Activated CD4-positive, CD25-positive, alpha-beta regulatory T cell treated with anti-CD3 and anti-CD28 coated beads, Interleukin-2, amount 50 U/mL, for 24 hours (primary cell): ENCODE data around the gene EPN2.
"Not testable (repeated sequence)": the region's sequence is repeated elsewhere in the genome, so short reads cannot be mapped to it uniquely, and the experiment has no call there.

ENCODE experiments used
- ATAC-seq, 2 donors: fragments of 150-1000 bp; cut with Tn5 transposase; one replicate each; pipeline ENCODE4 v1.10.0; 2021; ENCODE audit warnings: mild to moderate bottlenecking in 1 of 2, moderate library complexity in 1 of 2

The EPN2 gene

GRCh38 chr17:19269641-19270040 lies 32.5 kb downstream of the EPN2 start:
- no peak for ATAC-seq

- ATAC-seq: no peak
These were observed 33.2 kb downstream of the EPN2 start for GRCh38 chr17:19270347-19270703.

DNA sequence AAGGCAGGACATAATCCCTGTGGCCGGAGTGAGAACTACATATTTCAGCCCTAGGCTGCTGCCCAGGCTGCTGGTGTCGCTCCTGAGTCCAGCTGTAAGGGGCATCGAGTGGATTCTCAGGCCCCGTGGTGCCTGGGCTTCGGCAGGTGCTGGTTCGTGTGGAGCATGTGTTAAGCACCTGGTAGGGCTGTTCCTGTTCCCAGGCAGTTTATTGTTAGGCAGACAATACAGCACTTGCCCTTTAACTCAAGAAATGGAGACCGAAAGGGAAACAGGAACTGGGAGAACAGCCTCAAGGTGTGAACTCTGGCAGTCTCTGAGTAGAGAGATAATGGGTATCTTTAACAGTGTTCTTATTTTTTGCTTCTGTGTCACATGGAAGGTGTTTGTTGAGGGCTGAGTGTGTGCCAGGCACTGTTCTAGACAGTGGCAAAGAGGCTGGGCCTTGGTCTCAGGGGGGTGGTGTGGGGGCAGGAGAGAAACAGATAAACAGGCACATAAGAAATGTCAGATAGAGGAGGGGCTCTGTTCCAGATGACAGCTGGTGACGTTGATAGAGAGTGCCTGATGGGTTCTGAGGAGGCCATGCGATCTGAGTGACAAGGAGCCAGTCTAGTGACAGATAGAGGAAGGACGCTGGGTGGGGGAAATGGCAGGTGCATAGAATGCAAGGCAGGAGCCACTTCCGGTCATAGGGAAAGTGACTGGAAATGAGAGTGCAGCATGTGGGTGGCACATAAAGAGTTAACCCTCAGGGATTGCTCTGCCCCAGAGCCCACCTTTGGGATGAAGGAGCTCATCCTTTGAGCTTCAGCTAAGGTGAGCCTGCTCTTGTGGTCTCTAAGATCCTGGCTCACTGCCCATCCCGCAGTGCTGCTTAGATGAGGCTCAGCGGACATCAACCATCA lies 33.8 kb downstream of the EPN2 start:
- peak in 1 of 2 donors; percentile 43 for ATAC-seq

GRCh38 chr17:19271780-19272357 lies 34.7 kb downstream of the EPN2 start:
- ATAC-seq: no peak

GRCh38 chr17:19273731-19274130 lies 36.6 kb downstream of the EPN2 start:
- no peak for ATAC-seq

- ATAC-seq: no peak
These were observed 37.7 kb downstream of the EPN2 start for GRCh38 chr17:19274893-19275292.

DNA sequence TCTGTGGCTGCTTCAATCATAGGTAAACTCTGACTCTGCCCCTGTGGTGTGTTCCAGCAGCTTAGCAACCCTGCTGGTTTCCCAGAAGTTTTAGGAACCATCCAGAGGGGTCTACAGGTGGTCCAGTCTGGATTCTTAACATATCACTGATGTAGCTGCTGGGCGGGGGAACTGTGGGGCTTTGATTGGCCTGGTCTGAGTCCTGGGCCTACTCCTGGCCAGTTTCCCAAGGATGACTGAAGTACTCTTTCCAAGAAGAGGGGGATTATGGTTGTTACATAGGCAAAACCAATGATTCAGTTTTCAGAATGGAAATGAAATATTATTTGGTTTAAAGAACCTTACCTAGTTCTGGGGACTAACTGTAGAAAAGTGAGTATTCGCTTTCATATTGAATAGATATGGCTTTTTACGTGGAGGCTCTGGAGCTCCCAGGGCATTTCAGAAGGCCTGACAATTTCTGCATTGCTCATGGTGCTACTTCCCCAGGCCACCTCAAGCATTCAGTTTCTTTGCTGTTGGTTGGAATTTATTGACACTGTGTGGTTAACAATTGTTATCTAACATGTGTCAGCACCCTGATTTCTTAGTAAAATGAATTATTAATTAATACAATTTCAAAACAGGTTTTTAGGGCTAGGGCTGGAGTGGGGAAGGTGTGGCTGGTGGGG lies 38.4 kb downstream of the EPN2 start:
- no peak for ATAC-seq

DNA sequence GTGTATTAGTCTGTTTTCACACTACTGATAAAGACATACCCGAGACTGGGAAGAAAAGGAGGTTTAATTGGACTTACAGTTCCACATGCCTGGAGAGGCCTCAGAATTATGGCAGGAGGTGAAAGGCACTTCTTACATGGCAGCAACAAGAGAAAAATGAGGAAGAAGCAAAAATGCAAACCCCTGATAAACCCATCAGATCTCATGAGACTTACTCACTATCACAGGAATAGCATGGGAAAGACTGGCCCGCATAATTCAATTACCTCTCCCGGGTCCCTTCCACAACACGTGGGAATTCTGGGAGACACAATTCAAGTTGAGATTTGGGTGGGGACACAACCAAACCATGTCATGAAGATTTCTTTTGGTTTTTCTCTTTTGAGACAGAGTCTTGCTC lies 41.1 kb downstream of the EPN2 start:
- not testable (repeated sequence) for ATAC-seq

DNA sequence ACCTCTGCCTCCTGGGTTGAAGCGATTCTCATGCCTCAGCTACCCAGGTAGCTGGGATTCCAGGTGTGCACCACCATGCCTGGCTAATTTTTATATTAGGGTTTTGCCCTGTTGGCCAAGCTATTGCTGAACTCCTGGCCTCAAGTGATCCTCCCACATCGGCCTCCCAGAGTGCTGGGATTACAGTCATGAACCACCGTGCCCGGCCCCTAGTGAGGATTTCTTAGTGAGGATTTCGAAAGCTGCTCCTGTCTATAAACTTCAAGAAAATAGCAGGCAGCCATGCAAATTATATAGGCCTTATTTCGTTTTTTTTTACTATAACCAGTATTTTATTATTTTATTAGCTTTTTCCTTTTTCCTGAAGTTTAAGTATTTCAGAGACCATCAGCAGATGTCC lies 41.6 kb downstream of the EPN2 start:
- ATAC-seq: no peak

DNA sequence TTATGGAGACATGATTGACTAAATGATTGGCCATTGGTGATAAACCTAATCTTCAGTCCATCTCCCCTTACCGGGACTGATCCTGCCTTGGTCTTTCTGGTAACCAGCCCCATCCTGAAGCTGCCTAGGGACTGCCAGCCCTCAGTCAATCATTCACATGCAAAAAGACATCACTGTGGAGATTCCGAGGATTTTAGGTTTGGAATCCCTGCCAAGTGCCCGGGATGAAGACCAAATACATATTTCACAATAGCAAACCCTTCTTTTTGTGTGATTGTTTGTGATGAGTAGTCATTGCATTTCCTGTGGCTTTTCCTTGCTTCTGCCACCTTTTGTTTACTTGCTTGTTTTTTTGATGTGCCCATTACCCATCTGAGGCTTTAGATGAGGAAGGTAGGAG lies 44.0 kb downstream of the EPN2 start:
- ATAC-seq: no peak

DNA sequence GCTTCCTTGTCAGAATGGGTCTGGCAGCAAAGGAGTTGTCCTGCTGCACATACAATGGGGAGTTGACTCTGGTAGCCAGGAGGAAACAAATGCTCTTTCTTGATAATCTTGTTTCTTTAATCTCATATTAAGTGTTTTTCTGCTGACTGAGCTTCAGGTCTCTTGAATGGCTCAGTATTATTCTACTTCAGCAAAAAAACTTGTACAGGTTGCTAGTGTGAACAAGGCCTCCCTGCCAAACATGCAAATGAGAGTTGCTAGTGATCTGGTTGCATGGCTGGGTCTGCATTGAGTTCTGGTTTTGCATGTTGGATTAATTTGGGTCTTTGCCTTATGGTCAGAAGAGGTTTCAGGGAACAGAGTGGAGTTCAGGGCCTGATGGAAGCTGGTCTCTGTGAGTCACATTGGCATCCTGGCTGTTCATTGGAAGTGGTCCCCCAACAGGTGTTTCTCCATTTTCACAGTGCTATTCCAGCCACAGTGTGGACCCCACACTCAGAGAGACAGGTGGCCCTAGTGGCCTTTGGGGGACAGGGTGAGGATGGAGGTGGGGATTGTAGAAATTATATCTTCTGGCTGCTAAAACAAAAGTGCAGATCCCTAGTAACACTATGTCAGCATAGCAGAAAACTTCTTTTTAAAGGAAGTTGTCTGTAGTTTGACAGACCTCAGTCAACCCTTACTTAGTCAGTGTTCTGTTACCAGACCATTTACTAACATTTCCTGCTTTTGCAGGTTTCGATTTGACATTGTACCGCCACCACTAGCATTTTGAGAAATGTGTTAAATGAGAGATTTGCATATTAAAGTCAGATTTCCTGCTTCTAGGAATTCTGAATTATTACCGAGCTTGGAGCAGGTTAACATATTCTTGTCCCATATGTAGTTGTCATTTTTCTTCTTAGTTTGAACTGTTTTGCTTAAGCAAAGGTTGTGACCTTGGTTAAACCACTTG lies 47.1 kb downstream of the EPN2 start:
- ATAC-seq: peak; percentile 61 to 75

DNA sequence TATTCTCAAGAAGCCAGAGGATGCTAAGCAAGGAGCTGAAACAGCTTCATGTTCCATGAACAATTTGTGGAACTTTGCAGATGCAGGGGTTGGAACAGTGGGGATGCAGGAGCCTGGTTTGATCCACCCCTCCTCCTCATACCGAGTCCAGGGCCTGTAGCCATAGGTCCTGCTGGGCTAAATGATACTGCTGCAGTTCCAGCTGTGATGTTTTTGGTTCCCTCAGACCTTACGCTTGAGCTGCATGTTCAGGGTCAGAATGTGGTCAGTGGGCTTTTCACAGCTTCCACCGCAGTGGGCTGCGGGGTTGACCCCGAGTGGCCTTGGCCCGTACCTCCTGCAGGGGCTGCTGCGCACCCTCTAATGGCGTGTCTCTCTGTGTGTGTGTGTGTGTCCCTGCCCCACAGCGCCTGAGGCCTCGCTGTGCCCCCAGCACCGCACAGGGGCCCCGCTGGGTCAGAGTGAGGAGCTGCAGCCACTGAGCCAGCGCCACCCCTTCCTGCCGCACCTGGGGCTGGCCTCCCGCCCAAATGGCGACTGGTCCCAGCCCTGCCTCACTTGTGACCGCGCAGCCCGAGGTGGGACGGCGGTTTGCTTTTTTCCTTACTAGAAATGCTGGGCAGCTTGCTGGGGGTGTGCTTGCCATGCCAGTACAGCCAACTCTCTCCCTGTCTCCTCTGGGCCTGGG lies 48.2 kb downstream of the EPN2 start:
- ATAC-seq: no peak

DNA sequence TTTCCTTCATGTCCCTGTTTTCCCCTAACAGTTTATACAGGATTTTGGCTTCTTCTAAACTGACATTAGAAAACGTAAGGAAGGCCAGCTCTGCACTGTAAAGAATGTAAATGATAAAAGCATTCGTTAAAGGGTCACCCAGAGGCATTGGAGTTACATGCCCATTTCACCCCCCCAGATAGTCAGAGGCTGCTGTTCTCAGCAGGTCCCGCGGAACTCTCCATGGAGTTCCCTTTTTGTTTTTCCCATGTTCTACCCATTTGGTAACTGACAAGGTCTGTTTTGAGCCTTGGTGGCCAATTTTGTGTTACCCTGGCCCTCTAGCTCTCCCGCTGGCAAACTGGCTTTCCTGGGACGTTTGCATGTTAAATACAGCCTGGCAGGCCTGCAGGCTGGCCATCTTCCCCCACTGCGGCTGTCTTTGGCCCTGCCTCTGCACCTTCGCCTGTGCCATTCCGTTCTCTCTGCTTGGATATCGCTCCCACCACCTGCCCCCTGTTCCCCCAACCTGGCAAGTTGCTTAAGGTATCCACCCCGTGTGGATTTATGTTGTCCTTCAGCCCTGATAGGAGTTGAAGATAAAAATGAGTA lies 49.7 kb downstream of the EPN2 start:
- ATAC-seq: no peak

GRCh38 chr17:19287651-19288050 lies 50.5 kb downstream of the EPN2 start:
- ATAC-seq: no peak

DNA sequence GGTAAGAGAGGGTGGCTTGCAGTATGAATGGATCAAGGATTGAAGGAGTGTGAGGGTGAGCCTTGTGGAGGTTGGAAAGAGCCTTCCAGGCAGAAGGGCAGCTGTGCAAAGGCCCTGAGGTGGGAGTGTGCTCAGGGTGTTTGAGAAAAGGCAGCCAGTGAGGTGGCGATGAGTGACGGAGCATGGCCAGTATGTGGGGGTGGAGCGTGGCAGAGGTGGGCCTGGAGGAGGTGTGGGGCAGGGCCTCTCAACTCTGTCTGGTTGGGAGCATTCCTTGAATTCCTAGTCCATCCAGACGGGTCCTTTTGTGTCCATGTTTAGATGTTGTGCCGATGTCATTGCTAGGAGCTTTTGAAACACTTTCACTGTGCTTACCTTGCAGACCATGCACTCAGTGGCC lies 51.3 kb downstream of the EPN2 start:
- no peak for ATAC-seq

DNA sequence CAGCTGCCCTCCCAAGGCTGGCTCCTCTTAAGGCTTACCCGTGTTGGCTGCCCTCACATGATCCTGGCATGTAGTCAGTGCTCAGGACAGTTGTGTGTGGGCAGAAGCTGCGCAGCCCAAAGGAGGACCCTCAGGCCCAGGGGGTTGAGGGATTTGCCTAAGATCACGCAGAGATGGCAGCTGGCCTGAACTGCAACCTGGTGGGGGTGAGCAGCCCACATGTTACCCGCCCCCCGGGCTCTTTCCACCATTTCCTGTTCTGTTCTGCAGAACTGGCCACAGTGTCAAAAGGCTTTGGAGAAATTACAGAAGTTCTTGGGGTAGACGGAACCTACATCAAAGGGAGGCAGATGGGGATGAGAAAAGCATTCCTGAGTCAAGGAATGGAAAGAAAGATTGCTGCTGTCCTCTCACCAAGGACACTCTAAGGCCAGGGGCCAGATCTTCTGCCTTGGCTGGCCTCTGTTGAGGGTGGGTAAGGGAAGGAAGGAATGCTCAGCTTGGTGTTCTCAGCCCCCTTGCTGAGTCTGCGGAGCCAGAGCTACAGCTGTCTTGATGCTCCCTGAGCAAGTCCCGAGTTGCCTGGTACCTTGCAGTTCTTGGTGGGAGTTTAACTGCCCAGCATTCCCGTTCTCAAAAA lies 53.0 kb downstream of the EPN2 start:
- no peak for ATAC-seq

DNA sequence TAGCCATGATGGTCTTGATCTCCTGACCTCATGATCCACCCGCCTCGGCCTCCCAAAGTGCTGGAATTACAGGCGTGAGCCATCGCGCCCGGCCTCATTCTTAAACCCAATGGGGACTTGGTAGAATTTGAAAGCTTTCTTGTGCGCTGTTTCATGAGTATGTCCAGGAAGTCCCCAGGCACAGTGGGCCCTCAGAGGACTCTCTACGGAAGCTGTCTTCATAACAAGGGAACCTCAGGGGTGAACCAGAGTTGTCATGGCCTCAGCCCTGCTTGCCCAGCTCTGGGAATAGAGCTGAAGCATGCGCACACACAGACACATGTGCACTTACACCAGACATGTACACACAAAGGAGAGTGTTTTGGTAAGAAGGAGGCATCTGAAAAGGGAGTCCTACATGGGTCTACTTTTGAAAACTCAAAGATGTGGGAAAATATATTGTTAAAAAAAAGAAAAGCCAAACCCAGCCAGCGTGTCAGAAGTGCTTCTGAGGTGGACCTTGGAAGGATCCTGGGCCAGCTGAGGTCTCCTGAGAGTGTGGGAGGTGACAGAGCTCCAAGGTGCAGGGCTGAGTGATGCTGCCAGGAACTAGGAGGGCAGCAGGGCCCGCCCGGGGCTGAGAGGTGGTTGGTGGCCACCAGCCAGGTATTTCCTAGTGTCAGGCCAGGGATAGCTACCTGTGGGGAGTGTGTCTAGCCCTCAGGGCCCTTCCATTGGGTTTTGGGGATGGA lies 54.6 kb downstream of the EPN2 start:
- ATAC-seq: no peak

DNA sequence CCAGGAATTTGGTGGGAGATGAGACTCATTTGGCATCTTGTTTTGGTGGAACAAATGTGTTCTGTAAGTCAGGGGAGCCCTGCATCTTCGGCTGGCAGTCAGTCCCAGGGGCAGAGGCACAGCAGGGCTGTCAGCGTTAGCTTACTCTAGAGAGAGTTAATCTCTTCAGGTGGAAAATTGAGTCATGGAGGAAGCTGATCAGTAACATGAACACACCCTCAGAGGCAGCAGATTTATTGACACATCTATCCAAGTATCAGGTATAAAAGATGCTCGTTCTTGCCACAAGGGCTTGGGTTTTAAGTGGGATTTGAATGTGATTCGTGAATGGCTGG lies 55.2 kb downstream of the EPN2 start:
- no peak for ATAC-seq

- no peak for ATAC-seq
These were observed 57.3 kb downstream of the EPN2 start for GRCh38 chr17:19294443-19294842.

DNA sequence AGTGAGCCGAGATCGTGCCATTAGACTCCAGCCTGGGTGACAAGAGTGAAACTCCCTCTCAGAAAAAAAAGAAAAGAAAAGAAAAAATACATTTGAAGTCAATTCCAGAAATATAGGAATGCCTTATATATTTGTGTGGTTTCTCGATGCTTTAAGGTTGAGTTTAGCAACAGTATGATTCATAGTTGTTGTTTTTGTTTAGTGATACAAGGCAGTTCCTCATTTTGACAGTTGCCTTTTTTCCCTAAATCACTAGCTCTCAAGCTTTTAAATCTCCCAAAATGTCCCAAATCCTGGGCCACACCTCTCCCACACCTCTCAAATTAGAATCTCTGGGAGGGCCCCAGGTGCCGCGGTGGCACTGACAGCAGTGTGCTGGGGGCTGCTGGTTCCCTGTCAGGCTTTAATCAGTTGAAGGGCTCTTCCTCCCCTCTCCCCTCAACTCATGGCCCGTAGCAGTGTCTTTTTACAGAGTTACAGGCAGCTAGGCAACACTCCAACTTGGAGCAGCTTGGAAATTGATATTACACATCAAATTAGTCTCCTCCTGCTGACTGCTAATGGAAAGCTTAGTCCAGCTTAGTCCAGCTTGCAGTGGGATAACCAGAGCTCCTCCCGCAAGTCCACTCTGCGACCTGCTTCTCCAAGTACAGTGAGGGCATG lies 58.4 kb downstream of the EPN2 start:
- ATAC-seq: no peak
